K562 (cell line): ENCODE results near the gene SHISA5. TPM values are rescaled to one million over a fixed set of nuclear protein-coding genes. Genes with fewer than 3 reads are reported as not detected.

Source experiments
- ATAC-seq: fragments of 200-7000 bp; cut with Tn5 transposase; 3 replicates; pipeline ENCODE4 v1.9.1; 2020; ENCODE audit warnings: moderate library complexity
- BruUV-seq: library from RNA; stranded (reverse); fragments of 400-500 nt; replicated peaks from 2 replicates; lab custom pipeline; 2021; lab: Mats Ljungman, UMichigan
- CTCF ChIA-PET: fragments of 300-600 bp; formaldehyde crosslinking; extraction: SDS; loops from one replicate; lab custom pipeline; 2021; ENCODE audit warnings: low intra/inter-chr PET ratio; lab: Yijun Ruan, JAX
- POLR2A ChIA-PET: fragments of 300-600, 350-650 bp; sonication (Branson Sonifier 250); formaldehyde crosslinking; extraction: SDS; loops from one replicate; lab custom pipeline; 2021; ENCODE audit warnings: antibody characterized with exemption, inconsistent platforms; lab: Yijun Ruan, JAX
- DNase-seq, 4 experiments: peaks; one replicate each; pipeline versions ENCODE4 v3.0.0 to v3.0.0-alpha.2; 2011 to 2018; ENCODE audit warnings: low spot score in 3 of 4, mixed read lengths in 3 of 4; ENCODE audit errors: extremely low read depth in 1 of 4
- FAIRE-seq: peaks from 2 replicates; lab custom pipeline; 2011; peaks lifted over from hg19 to GRCh38; lab: Jason Lieb, UNC
- H2AFZ ChIP-seq: 2 replicates; pipeline ENCODE4 v1.6.0; 2011; ENCODE audit warnings: low read depth, low read length, control low read depth, inconsistent platforms
- H3K27ac ChIP-seq: fragments of 200-600 bp; 3 replicates; pipeline ENCODE4 v1.8.0; 2011; ENCODE audit warnings: low read depth, mild to moderate bottlenecking, control low read depth, inconsistent platforms, low read length, moderate library complexity, mixed read lengths; ENCODE audit errors: extremely low read depth
- H3K27me3 ChIP-seq, 2 experiments: fragments of 300-600 bp in 1 of 2; 2 replicates in 1 of 2; 3 replicates in 1 of 2; pipeline versions ENCODE4 v1.6.0 to v1.8.0; 2011; ENCODE audit warnings: inconsistent platforms in 2 of 2, low read length in 2 of 2, mild to moderate bottlenecking in 1 of 2, mixed read lengths in 1 of 2, moderate library complexity in 1 of 2; ENCODE audit not compliant: control insufficient read depth in 2 of 2, insufficient read depth in 2 of 2
- H3K36me3 ChIP-seq: fragments of 300-600 bp; 3 replicates; pipeline ENCODE4 v1.8.0; 2011; ENCODE audit warnings: mild to moderate bottlenecking, low read length, inconsistent platforms; ENCODE audit not compliant: control insufficient read depth, insufficient read depth
- H3K4me1 ChIP-seq, 2 experiments: fragments of 200-600 bp in 1 of 2; replicated peaks in 1 of 2; 2 replicates in 1 of 2; 3 replicates in 1 of 2; pipeline versions ENCODE4 v1.5.1 to v1.8.0; 2011; ENCODE audit warnings: inconsistent platforms in 2 of 2, low read length in 2 of 2, mild to moderate bottlenecking in 1 of 2, mixed read lengths in 1 of 2, moderate library complexity in 1 of 2; ENCODE audit not compliant: control insufficient read depth in 2 of 2, insufficient read depth in 2 of 2
- H3K4me2 ChIP-seq: 2 replicates; pipeline ENCODE4 v1.6.1; 2011; ENCODE audit warnings: low read length, control low read depth, inconsistent platforms, mixed read lengths; ENCODE audit not compliant: insufficient read depth
- H3K4me3 ChIP-seq: fragments of 200-600 bp; sonication (generic), shearing (Covaris generic); 2 replicates; pipeline ENCODE4 v1.5.1; 2016; ENCODE audit warnings: control low read depth, inconsistent platforms
- H3K79me2 ChIP-seq: fragments of 200-600 bp; 3 replicates; pipeline ENCODE4 v1.8.0; 2011; ENCODE audit warnings: low read length, inconsistent platforms; ENCODE audit not compliant: control insufficient read depth, insufficient read depth
- H3K9ac ChIP-seq, 2 experiments: 2 replicates each; pipeline versions ENCODE4 v1.6.0 to v1.6.1; 2011; ENCODE audit warnings: low read depth in 2 of 2, low read length in 2 of 2, control low read depth in 1 of 2, inconsistent platforms in 1 of 2, mild to moderate bottlenecking in 1 of 2, mixed read lengths in 1 of 2; ENCODE audit not compliant: insufficient read depth in 1 of 2
- H3K9me1 ChIP-seq: one replicate; pipeline ENCODE4 v1.6.0; 2011; ENCODE audit warnings: inconsistent platforms, mild to moderate bottlenecking, low read length, moderate library complexity; ENCODE audit not compliant: control insufficient read depth, insufficient read depth
- H3K9me3 ChIP-seq: replicated peaks from 2 replicates; pipeline ENCODE4 v1.5.1; 2011; ENCODE audit warnings: low read depth, low read length, inconsistent platforms; ENCODE audit not compliant: control insufficient read depth, insufficient read depth
- H4K20me1 ChIP-seq: replicated peaks from 2 replicates; pipeline ENCODE4 v1.6.1; 2011; ENCODE audit warnings: low read length, inconsistent platforms, mixed read lengths; ENCODE audit not compliant: control insufficient read depth, insufficient read depth
- ARID2 ChIP-seq: fragments of 450-650 bp; IDR thresholded peaks from 2 replicates; pipeline ENCODE4 v1.6.1; 2017; ENCODE audit warnings: antibody characterized with exemption, mild to moderate bottlenecking
- EGR1 ChIP-seq: fragments of 450-650 bp; conservative IDR thresholded peaks from 2 replicates; pipeline ENCODE4 v1.6.1; 2017; ENCODE audit warnings: mild to moderate bottlenecking
- ELF4 ChIP-seq: fragments of 450-650 bp; formaldehyde crosslinking; IDR thresholded peaks from 2 replicates; pipeline ENCODE4 v1.4.0; 2022; ENCODE audit warnings: missing genetic modification characterization
- GABPA ChIP-seq: fragments of 200-800 bp; sonication (Bioruptor generic); conservative IDR thresholded peaks from 2 replicates; pipeline ENCODE4 v1.6.1; 2016; ENCODE audit warnings: low read depth, missing genetic modification characterization, missing compliant biosample characterization
- HDAC6 ChIP-seq: IDR thresholded peaks from 2 replicates; pipeline ENCODE4 v1.6.1; 2012; ENCODE audit warnings: low read depth, mild to moderate bottlenecking, control low read depth, inconsistent platforms, low read length, moderate library complexity
- HLTF ChIP-seq: fragments of 450-650 bp; IDR thresholded peaks from 2 replicates; pipeline ENCODE4 v1.6.1; 2016
- HNRNPH1 ChIP-seq: fragments of 200-400 bp; formaldehyde crosslinking; optimal IDR thresholded peaks from 2 replicates; pipeline ENCODE3; 2017; ENCODE audit warnings: low read depth, mild to moderate bottlenecking, low read length, moderate library complexity
- KAT2B ChIP-seq: IDR thresholded peaks from one replicate; pipeline ENCODE4 v1.6.1; 2012; ENCODE audit warnings: low read depth, mild to moderate bottlenecking, control low read depth, inconsistent platforms, low read length, moderate library complexity
- NCOA2 ChIP-seq, 2 experiments: fragments of 450-650 bp; IDR thresholded peaks; 2 replicates each; pipeline ENCODE4 v1.6.1; 2018; ENCODE audit warnings: mild to moderate bottlenecking in 2 of 2, moderate library complexity in 1 of 2; ENCODE audit not compliant: partially characterized antibody in 2 of 2
- RBM22 ChIP-seq: fragments of 200-400 bp; formaldehyde crosslinking; IDR thresholded peaks from 2 replicates; pipeline ENCODE4 v1.6.1; 2018; ENCODE audit warnings: low read length, low read depth; ENCODE audit not compliant: poor library complexity, severe bottlenecking
- SFPQ ChIP-seq: fragments of 200-400 bp; formaldehyde crosslinking; IDR thresholded peaks from 2 replicates; pipeline ENCODE4 v1.6.1; 2017; ENCODE audit warnings: mild to moderate bottlenecking, low read depth, low read length, moderate library complexity
- WGBS: fragments of 100-300 bp; shearing (Covaris generic); methylation state at CpG from one replicate; pipeline ENCODE4 v1.1.6; 2016; ENCODE audit warnings: low coverage, mixed read lengths; ENCODE audit not compliant: insufficient coverage; ENCODE audit errors: missing lambda C conversion rate; 5-methylcytosine and 5-hydroxymethylcytosine counted together
- in situ Hi-C: fragments of 300-500 bp; cut with MboI; formaldehyde crosslinking; loops from 4 replicates; pipeline ENCODE4 v1.15.0; 2018; ENCODE audit warnings: inconsistent platforms, mixed read lengths
- intact Hi-C: fragments of 100-400 bp; cut with micrococcal nuclease; formaldehyde crosslinking; loops from 2 replicates; pipeline ENCODE4 v1.14.2; 2022
- polyA plus RNA-seq, 8 experiments: library from polyadenylated mRNA; depleted of rRNA in 4 of 8; stranded (reverse) in 5 of 8; unstranded in 3 of 8; fragments of >200 nt; fragmentation: Nextera tagmentation in 2 of 8; fragmentation: Illumina TruSeq in 1 of 8; extraction: Ambion mirVana in 2 of 8; extraction: Trizol in 1 of 8; gene quantifications; 2 replicates each; pipeline versions ENCODE4 v1.2.1 to v1.2.3, GENCODE V29; 2011 to 2014; ENCODE audit warnings: inconsistent platforms in 1 of 8, missing spikeins in 1 of 8
- total RNA-seq, 7 experiments: library from RNA; depleted of rRNA in 6 of 7; stranded (reverse); fragments of >200 nt in 6 of 7; fragmentation: Illumina TruSeq in 2 of 7; extraction: Trizol in 2 of 7; gene quantifications; 2 replicates each; pipeline versions ENCODE4 v1.2.1 to v1.2.3, GENCODE V29; 2011 to 2021; ENCODE audit warnings: low replicate concordance in 1 of 7

Gene SHISA5
- total and polyA plus RNA-seq, 9 of the 15 experiments (the other 6 are each of a cell fraction or from before 2014, with no cell fraction given), result 8.4 to 85.8 (median 56.1) TPM

DNA sequence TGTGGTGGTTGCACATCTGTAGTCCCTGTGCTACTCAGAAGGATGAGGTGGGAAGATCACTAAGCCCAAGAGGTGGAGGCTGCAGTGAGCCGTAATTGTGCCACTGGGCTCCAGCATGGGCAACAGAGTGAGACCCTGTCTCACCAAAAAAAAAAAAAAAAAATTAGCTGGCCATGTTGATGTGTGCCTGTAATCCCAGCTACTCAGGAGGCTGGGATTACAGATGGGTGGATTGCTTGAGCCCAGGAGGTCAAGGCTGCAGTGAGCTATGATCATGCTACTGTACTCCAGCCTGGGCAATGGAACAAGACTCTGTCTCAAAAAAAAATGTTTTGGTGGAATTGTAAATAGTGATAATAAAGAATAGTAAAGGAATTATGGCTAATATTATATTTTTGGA is 47.5 kb downstream of the SHISA5 start (continued):
- TF ChIP-seq SFPQ, result no peak
- TF ChIP-seq NCOA2 (IDR thresholded peaks at IDR 0.05; ENCODE audit: partially characterized antibody in 2 of 2), result no peak
- TF ChIP-seq ELF4 (CRISPR knock-in tag), result no peak

DNA sequence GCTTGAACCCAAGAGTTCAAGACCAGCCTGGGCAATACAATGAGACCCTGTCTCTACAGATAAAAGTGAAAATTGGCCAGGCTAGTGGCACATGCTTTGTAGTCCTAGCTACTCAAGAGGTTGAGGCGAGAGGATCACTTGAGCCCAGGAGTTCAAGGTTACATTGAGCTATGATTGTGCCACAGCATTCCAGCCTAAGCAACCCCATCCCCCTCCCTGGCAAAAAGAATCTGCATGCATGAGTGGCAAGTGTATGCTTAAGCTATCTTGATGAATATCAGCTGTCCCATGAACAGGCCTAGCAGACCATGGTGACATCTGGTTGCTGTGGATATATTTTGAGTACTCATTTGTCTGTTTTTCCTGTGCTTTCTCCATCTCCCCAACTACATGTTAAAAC is 52.7 kb downstream of the SHISA5 start:
- H3K4me1 ChIP-seq, result peaks cover 3 to 14% of the 10 kb centered on the region in 2 experiments; a peak in 4 of 5 replicates
- no peak overlapping the region for H3K4me3 ChIP-seq
- no peaks in the 10 kb centered on the region for H3K9me3 ChIP-seq
- no peaks in the 10 kb centered on the region for H4K20me1 ChIP-seq
- 100% methylated on average over 1 of the region's 1 CpG for WGBS
- no peak overlapping the region for H3K27ac ChIP-seq
- POLR2A ChIA-PET, result interaction anchor here (0.6 kb wide), 1 partner anchor 144 kb away, joined by 3 read pairs; no protein-coding TSS in a partner anchor
- CTCF ChIA-PET, result no interaction called here
- no peaks in the 10 kb centered on the region for H3K27me3 ChIP-seq
- intact Hi-C loops (no loop called here), in situ Hi-C loops (no loop called here)
- H2AFZ ChIP-seq, result no peak overlapping the region
- no peak for TF ChIP-seq HDAC6
- TF ChIP-seq EGR1, result no peak
- no peak for TF ChIP-seq RBM22
- no peak for TF ChIP-seq GABPA (tag)
- TF ChIP-seq HNRNPH1, result no peak
- no peak for TF ChIP-seq HLTF
- no peak for TF ChIP-seq KAT2B
- TF ChIP-seq ARID2, result no peak
- H3K79me2 ChIP-seq, result peaks cover 25% of the 10 kb centered on the region
- H3K36me3 ChIP-seq, result peaks cover 57% of the 10 kb centered on the region; the same call in 2 of the 3 replicates
- no peak for ATAC-seq
- no peak for FAIRE-seq
- no peak overlapping the region for H3K9ac ChIP-seq
- no peak for DNase-seq
- no TSS peak for BruUV-seq
- no peak overlapping the region for H3K4me2 ChIP-seq
- H3K9me1 ChIP-seq, result no peaks in the 10 kb centered on the region
